ENCODE results near the gene SPACA6.

Gene SPACA6

GRCh38 chr19:51743405-51743804 is 50.3 kb downstream of the SPACA6 start:
- TF ChIP-seq, protein P1, sequence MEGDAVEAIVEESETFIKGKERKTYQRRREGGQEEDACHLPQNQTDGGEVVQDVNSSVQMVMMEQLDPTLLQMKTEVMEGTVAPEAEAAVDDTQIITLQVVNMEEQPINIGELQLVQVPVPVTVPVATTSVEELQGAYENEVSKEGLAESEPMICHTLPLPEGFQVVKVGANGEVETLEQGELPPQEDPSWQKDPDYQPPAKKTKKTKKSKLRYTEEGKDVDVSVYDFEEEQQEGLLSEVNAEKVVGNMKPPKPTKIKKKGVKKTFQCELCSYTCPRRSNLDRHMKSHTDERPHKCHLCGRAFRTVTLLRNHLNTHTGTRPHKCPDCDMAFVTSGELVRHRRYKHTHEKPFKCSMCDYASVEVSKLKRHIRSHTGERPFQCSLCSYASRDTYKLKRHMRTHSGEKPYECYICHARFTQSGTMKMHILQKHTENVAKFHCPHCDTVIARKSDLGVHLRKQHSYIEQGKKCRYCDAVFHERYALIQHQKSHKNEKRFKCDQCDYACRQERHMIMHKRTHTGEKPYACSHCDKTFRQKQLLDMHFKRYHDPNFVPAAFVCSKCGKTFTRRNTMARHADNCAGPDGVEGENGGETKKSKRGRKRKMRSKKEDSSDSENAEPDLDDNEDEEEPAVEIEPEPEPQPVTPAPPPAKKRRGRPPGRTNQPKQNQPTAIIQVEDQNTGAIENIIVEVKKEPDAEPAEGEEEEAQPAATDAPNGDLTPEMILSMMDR (IDR thresholded peaks at IDR 0.05; ENCODE audit: low read depth, low read length, missing control alignments), result no peak
- H3K4me3 ChIP-seq (ENCODE audit: low read depth, low read length), result no peak overlapping the region
- no peak for DNase-seq (ENCODE audit: low read depth)

DNA sequence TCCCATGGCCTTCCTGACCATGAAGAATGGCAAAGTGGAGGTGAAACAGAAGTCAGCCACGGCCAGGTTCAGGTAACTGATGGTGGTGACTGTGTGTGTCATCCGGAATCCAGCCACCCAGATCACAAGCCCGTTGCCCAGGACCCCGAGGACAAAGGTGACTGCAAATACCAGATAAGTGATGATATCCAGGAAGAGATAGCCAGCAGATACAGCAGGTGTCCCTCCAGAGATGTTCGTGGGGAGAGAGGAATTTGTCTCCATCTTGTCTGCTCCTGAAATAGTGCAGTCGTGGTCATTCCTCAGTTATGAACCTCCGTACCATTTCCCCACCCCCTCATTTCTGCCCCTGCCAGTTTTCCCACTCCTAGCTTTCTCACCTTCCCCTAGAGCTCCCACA is 53.6 kb downstream of the SPACA6 start:
- no peak for DNase-seq (ENCODE audit: low read depth)
- no peak overlapping the region for H3K4me3 ChIP-seq (ENCODE audit: low read depth, low read length)
- TF ChIP-seq, protein P1 (IDR thresholded peaks at IDR 0.05; ENCODE audit: low read depth, low read length, missing control alignments), result no peak

DNA sequence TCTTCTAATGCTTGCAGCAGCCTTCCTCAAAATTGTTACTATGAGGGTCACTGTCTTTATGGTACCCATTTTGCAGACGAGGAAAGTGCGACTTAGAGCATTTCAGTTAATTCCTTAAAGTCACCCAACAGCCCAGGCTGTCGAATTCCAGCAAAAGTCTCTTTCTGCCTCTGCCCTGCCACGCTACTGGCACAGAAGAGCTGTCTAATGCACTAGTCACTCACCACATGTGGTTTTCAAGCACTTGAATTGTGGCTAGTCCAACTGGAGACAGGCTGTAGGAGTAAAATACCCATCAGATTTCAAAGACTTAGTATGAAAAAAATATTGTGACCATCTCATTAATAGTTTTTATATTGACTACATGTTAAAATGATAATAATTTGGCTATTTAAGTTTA is 56.8 kb downstream of the SPACA6 start:
- DNase-seq (ENCODE audit: low read depth), result no peak
- TF ChIP-seq, protein P1 (IDR thresholded peaks at IDR 0.05; ENCODE audit: low read depth, low read length, missing control alignments), result no peak
- no peak overlapping the region for H3K4me3 ChIP-seq (ENCODE audit: low read depth, low read length)

DNA sequence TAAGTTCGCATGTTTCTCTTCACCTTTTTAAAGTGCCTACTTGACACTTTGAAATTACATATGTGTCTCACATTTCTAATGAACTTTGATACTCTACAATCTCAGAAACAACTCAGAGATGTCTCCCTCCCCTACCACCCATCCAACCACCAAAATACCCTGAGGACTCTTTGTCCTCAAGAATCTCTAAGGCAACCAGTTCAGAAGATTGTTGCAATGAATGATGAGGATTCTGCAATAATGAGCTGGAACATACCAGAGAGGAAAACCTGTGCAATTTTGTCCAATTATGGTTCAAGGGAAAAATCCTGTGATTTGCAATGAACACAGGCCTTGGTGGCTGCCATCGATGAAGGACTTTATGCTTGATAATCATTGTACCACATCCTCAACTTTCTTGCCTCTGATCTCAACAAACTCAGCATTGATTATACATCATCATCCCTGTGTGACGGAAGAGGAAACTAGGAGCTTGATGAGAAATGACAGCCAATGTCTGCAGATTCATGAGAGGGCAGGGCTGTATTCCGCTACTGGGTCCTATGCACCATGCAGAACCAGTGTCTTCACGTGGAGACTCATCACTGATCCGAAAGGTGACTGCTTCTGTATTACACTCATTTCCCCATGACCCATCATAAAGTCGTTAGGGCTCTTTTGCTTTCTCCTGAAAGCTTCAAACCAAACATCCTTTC is 57.4 kb downstream of the SPACA6 start:
- no peak for DNase-seq (ENCODE audit: low read depth)
- H3K4me3 ChIP-seq (ENCODE audit: low read depth, low read length), result no peak overlapping the region
- TF ChIP-seq, protein P1 (IDR thresholded peaks at IDR 0.05; ENCODE audit: low read depth, low read length, missing control alignments), result no peak

DNA sequence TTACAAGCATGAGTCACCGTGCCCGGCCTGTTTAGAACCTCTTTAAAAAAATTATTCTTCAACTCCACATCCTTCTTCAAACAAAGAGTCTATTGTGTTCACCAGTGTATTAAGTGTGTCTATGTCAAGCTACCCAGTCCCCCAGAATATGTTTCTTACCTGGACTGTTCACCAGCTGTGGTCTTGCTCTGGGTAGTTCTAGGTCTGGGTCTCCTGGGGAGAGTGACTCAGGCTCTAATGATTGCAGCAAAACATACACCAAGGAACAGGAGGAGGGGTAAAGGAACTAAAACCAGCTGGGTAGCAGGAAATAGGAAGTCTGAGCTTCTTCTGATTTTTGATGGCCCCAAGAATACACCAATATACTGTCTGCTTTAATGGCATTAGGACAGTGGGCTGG is 58.5 kb downstream of the SPACA6 start, which contains the start of gene FPR1:
TSS of gene FPR1 (minus strand) at position 224 of the 400 bp plus-strand sequence. CDS start 4,884 bp downstream, outside the sequence.
- no peak within 1 kb of the TSS for H3K4me3 ChIP-seq (ENCODE audit: low read depth, low read length)
- TF ChIP-seq, protein P1 (IDR thresholded peaks at IDR 0.05; ENCODE audit: low read depth, low read length, missing control alignments), result no peak
- DNase-seq (ENCODE audit: low read depth), result no peak

GRCh38 chr19:51754109-51754508 is 61.0 kb downstream of the SPACA6 start:
- DNase-seq (ENCODE audit: low read depth), result no peak
- no peak overlapping the region for H3K4me3 ChIP-seq (ENCODE audit: low read depth, low read length)
- TF ChIP-seq, protein P1 (IDR thresholded peaks at IDR 0.05; ENCODE audit: low read depth, low read length, missing control alignments), result no peak

- H3K4me3 ChIP-seq (ENCODE audit: low read depth, low read length), result no peak overlapping the region
- TF ChIP-seq, protein P1 (IDR thresholded peaks at IDR 0.05; ENCODE audit: low read depth, low read length, missing control alignments), result no peak
These were observed 61.6 kb downstream of the SPACA6 start for GRCh38 chr19:51754770-51755169.

More at GRCh38 chr19:51754770-51755169, 61.6 kb downstream of the SPACA6 start:
- no peak for DNase-seq (ENCODE audit: low read depth)
